ENCODE data around the gene TNIP2. TPM values are rescaled to one million over a fixed set of nuclear protein-coding genes. Genes with fewer than 3 reads are reported as not detected.

The TNIP2 gene
- total and polyA plus RNA-seq, 9 donors: 15.7 to 19.6 (median 17.7) TPM

- Histone ChIP-seq H3K27me3 (ENCODE audit: control insufficient read depth, insufficient read depth, low read length) (peaks cover 3% of the 10 kb centered on the region), H3K4me1 (ENCODE audit: control insufficient read depth, insufficient read depth, low read length) (peaks cover 82% of the 10 kb centered on the region), H3K9me3 (replicated peaks; ENCODE audit: control insufficient read depth, low read depth, low read length) (no peaks in the 10 kb centered on the region), H3K36me3 (ENCODE audit: control insufficient read depth, insufficient read depth, low read length) (no peaks in the 10 kb centered on the region), H3K4me3 (ENCODE audit: low read length) (peak overlapping the region; percentile 62), H3K27ac (ENCODE audit: low read length) (peak overlapping the region; percentile 31)
- WGBS (ENCODE audit: insufficient coverage): 21% methylated on average over 17 of the region's 34 CpGs
- DNase-seq: peak; percentile 53
Observed at GRCh38 chr4:2793586-2794485, 37.7 kb upstream of the TNIP2 start.

- Histone ChIP-seq H3K27me3 (ENCODE audit: control insufficient read depth, insufficient read depth, low read length) (peaks cover 3% of the 10 kb centered on the region), H3K4me3 (ENCODE audit: low read length) (peak within 1 kb of the TSS; percentile 62), H3K36me3 (ENCODE audit: control insufficient read depth, insufficient read depth, low read length) (no peaks in the 10 kb centered on the region), H3K9me3 (replicated peaks; ENCODE audit: control insufficient read depth, low read depth, low read length) (no peaks in the 10 kb centered on the region), H3K27ac (ENCODE audit: low read length) (no peak within 1 kb of the TSS), H3K4me1 (ENCODE audit: control insufficient read depth, insufficient read depth, low read length) (peaks cover 82% of the 10 kb centered on the region)
- peak; percentile 85 for DNase-seq
- WGBS (ENCODE audit: insufficient coverage): 5% methylated on average over 77 of the region's 104 CpGs
Observed at GRCh38 chr4:2792711-2793585, 36.8 kb upstream of the TNIP2 start, which contains the start of gene SH3BP2. SH3BP2 (plus strand) TSS chr4:2793085; CDS start chr4:2820618, 27,533 bp downstream.

GRCh38 chr4:2792396-2792710 is 36.2 kb upstream of the TNIP2 start:
- Histone ChIP-seq H3K27me3 (ENCODE audit: control insufficient read depth, insufficient read depth, low read length) (peaks cover 3% of the 10 kb centered on the region), H3K27ac (ENCODE audit: low read length) (no peak overlapping the region), H3K36me3 (ENCODE audit: control insufficient read depth, insufficient read depth, low read length) (no peaks in the 10 kb centered on the region), H3K4me1 (ENCODE audit: control insufficient read depth, insufficient read depth, low read length) (peaks cover 82% of the 10 kb centered on the region), H3K4me3 (ENCODE audit: low read length) (no peak overlapping the region), H3K9me3 (replicated peaks; ENCODE audit: control insufficient read depth, low read depth, low read length) (no peaks in the 10 kb centered on the region)
- DNase-seq: no peak
- 48% methylated on average over 5 of the region's 8 CpGs for WGBS (ENCODE audit: insufficient coverage)

- no peak overlapping the region for H3K4me3 ChIP-seq (ENCODE audit: low read length)
- H3K27me3 ChIP-seq (ENCODE audit: control insufficient read depth, insufficient read depth, low read length): peaks cover 3% of the 10 kb centered on the region
- WGBS (ENCODE audit: insufficient coverage): 88% methylated on average over 7 of the region's 10 CpGs
- DNase-seq: peak; percentile 30
- no peak overlapping the region for H3K27ac ChIP-seq (ENCODE audit: low read length)
- peaks cover 82% of the 10 kb centered on the region for H3K4me1 ChIP-seq (ENCODE audit: control insufficient read depth, insufficient read depth, low read length)
- no peaks in the 10 kb centered on the region for H3K9me3 ChIP-seq (replicated peaks; ENCODE audit: control insufficient read depth, low read depth, low read length)
- H3K36me3 ChIP-seq (ENCODE audit: control insufficient read depth, insufficient read depth, low read length): no peaks in the 10 kb centered on the region
Observed at GRCh38 chr4:2791518-2792395, 35.6 kb upstream of the TNIP2 start.

GRCh38 chr4:2790583-2791517 is 34.7 kb upstream of the TNIP2 start:
- peak; percentile 43 for DNase-seq
- no peak overlapping the region for H3K27ac ChIP-seq (ENCODE audit: low read length)
- no peaks in the 10 kb centered on the region for H3K36me3 ChIP-seq (ENCODE audit: control insufficient read depth, insufficient read depth, low read length)
- peaks cover 80% of the 10 kb centered on the region for H3K4me1 ChIP-seq (ENCODE audit: control insufficient read depth, insufficient read depth, low read length)
- 71% methylated on average over 11 of the region's 19 CpGs for WGBS (ENCODE audit: insufficient coverage)
- H3K27me3 ChIP-seq (ENCODE audit: control insufficient read depth, insufficient read depth, low read length): peaks cover 3% of the 10 kb centered on the region
- no peaks in the 10 kb centered on the region for H3K9me3 ChIP-seq (replicated peaks; ENCODE audit: control insufficient read depth, low read depth, low read length)
- no peak overlapping the region for H3K4me3 ChIP-seq (ENCODE audit: low read length)

- Histone ChIP-seq H3K4me1 (ENCODE audit: control insufficient read depth, insufficient read depth, low read length) (peaks cover 72% of the 10 kb centered on the region), H3K4me3 (ENCODE audit: low read length) (no peak overlapping the region), H3K36me3 (ENCODE audit: control insufficient read depth, insufficient read depth, low read length) (no peaks in the 10 kb centered on the region), H3K9me3 (replicated peaks; ENCODE audit: control insufficient read depth, low read depth, low read length) (no peaks in the 10 kb centered on the region), H3K27me3 (ENCODE audit: control insufficient read depth, insufficient read depth, low read length) (peaks cover 3% of the 10 kb centered on the region), H3K27ac (ENCODE audit: low read length) (no peak overlapping the region)
- 73% methylated on average over 10 of the region's 24 CpGs for WGBS (ENCODE audit: insufficient coverage)
- no peak for DNase-seq
Observed at GRCh38 chr4:2789793-2790582, 33.9 kb upstream of the TNIP2 start.

GRCh38 chr4:2789351-2789750 is 33.2 kb upstream of the TNIP2 start:
- WGBS (ENCODE audit: insufficient coverage): 80% methylated on average over 5 of the region's 5 CpGs
- Histone ChIP-seq H3K27me3 (ENCODE audit: control insufficient read depth, insufficient read depth, low read length) (peaks cover 3% of the 10 kb centered on the region), H3K9me3 (replicated peaks; ENCODE audit: control insufficient read depth, low read depth, low read length) (no peaks in the 10 kb centered on the region), H3K4me1 (ENCODE audit: control insufficient read depth, insufficient read depth, low read length) (peaks cover 66% of the 10 kb centered on the region), H3K4me3 (ENCODE audit: low read length) (no peak overlapping the region), H3K27ac (ENCODE audit: low read length) (no peak overlapping the region), H3K36me3 (ENCODE audit: control insufficient read depth, insufficient read depth, low read length) (no peaks in the 10 kb centered on the region)
- DNase-seq: no peak

GRCh38 chr4:2788532-2789103 is 32.5 kb upstream of the TNIP2 start:
- H3K27ac ChIP-seq (ENCODE audit: low read length): no peak overlapping the region
- WGBS (ENCODE audit: insufficient coverage): 75% methylated on average over 1 of the region's 4 CpGs
- no peaks in the 10 kb centered on the region for H3K36me3 ChIP-seq (ENCODE audit: control insufficient read depth, insufficient read depth, low read length)
- no peaks in the 10 kb centered on the region for H3K9me3 ChIP-seq (replicated peaks; ENCODE audit: control insufficient read depth, low read depth, low read length)
- H3K4me3 ChIP-seq (ENCODE audit: low read length): no peak overlapping the region
- peaks cover 58% of the 10 kb centered on the region for H3K4me1 ChIP-seq (ENCODE audit: control insufficient read depth, insufficient read depth, low read length)
- H3K27me3 ChIP-seq (ENCODE audit: control insufficient read depth, insufficient read depth, low read length): no peaks in the 10 kb centered on the region
- DNase-seq: no peak

Measured in muscle of leg (tissue), 11 donors.